ENCODE measurements around the gene SFTPD.

DNA sequence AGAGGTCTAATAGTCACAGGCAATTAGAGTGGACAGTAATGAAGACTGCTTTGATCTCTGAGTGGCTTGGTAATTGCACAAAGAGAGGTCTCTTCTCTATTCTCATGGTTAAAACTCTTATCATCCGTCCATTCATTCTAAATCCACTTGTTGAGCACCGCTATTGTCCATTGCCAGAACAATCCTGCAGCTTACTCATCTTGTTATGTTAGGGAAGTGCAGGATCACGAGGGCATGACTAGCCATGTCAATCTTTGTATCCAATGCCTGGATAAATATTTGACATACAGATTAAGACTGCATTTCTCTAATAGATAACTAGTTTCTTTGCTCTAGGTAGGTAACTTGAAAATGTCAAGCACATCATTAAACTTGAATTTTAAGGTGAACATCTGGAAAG lies 14.9 kb downstream of the SFTPD start:
- TF ChIP-seq TRIM24 (CRISPR knock-in tag; IDR thresholded peaks at IDR 0.05) (no peak), CBFB (CRISPR knock-in tag; IDR thresholded peaks at IDR 0.05) (no peak), JUND (CRISPR knock-in tag; IDR thresholded peaks at IDR 0.05) (no peak), NPAS2 (CRISPR knock-in tag; IDR thresholded peaks at IDR 0.05; ENCODE audit: borderline replicate concordance) (no peak), ZNF12 (CRISPR knock-in tag; IDR thresholded peaks at IDR 0.05) (no peak), ZNF10 (CRISPR knock-in tag; IDR thresholded peaks at IDR 0.05; ENCODE audit: borderline replicate concordance, low read depth) (no peak), SP1 (IDR thresholded peaks at IDR 0.05) (no peak), SP1 (CRISPR knock-in tag; IDR thresholded peaks at IDR 0.05) (no peak), BRCA1 (CRISPR knock-in tag; IDR thresholded peaks at IDR 0.05) (no peak), ZNF556 (CRISPR knock-in tag; IDR thresholded peaks at IDR 0.05; ENCODE audit: borderline replicate concordance) (no peak)
- TF ChIP-seq, protein P1, sequence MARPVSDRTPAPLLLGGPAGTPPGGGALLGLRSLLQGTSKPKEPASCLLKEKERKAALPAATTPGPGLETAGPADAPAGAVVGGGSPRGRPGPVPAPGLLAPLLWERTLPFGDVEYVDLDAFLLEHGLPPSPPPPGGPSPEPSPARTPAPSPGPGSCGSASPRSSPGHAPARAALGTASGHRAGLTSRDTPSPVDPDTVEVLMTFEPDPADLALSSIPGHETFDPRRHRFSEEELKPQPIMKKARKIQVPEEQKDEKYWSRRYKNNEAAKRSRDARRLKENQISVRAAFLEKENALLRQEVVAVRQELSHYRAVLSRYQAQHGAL (CRISPR knock-in tag; IDR thresholded peaks at IDR 0.05; ENCODE audit: not compliant biosample characterization): no peak
- TF ChIP-seq, protein P2, sequence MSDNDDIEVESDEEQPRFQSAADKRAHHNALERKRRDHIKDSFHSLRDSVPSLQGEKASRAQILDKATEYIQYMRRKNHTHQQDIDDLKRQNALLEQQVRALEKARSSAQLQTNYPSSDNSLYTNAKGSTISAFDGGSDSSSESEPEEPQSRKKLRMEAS (IDR thresholded peaks at IDR 0.05): no peak
- TF ChIP-seq, protein P3, sequence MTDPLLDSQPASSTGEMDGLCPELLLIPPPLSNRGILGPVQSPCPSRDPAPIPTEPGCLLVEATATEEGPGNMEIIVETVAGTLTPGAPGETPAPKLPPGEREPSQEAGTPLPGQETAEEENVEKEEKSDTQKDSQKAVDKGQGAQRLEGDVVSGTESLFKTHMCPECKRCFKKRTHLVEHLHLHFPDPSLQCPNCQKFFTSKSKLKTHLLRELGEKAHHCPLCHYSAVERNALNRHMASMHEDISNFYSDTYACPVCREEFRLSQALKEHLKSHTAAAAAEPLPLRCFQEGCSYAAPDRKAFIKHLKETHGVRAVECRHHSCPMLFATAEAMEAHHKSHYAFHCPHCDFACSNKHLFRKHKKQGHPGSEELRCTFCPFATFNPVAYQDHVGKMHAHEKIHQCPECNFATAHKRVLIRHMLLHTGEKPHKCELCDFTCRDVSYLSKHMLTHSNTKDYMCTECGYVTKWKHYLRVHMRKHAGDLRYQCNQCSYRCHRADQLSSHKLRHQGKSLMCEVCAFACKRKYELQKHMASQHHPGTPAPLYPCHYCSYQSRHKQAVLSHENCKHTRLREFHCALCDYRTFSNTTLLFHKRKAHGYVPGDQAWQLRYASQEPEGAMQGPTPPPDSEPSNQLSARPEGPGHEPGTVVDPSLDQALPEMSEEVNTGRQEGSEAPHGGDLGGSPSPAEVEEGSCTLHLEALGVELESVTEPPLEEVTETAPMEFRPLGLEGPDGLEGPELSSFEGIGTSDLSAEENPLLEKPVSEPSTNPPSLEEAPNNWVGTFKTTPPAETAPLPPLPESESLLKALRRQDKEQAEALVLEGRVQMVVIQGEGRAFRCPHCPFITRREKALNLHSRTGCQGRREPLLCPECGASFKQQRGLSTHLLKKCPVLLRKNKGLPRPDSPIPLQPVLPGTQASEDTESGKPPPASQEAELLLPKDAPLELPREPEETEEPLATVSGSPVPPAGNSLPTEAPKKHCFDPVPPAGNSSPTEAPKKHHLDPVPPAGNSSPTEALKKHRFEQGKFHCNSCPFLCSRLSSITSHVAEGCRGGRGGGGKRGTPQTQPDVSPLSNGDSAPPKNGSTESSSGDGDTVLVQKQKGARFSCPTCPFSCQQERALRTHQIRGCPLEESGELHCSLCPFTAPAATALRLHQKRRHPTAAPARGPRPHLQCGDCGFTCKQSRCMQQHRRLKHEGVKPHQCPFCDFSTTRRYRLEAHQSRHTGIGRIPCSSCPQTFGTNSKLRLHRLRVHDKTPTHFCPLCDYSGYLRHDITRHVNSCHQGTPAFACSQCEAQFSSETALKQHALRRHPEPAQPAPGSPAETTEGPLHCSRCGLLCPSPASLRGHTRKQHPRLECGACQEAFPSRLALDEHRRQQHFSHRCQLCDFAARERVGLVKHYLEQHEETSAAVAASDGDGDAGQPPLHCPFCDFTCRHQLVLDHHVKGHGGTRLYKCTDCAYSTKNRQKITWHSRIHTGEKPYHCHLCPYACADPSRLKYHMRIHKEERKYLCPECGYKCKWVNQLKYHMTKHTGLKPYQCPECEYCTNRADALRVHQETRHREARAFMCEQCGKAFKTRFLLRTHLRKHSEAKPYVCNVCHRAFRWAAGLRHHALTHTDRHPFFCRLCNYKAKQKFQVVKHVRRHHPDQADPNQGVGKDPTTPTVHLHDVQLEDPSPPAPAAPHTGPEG (CRISPR knock-in tag; IDR thresholded peaks at IDR 0.05): no peak
- TF ChIP-seq, protein P4, sequence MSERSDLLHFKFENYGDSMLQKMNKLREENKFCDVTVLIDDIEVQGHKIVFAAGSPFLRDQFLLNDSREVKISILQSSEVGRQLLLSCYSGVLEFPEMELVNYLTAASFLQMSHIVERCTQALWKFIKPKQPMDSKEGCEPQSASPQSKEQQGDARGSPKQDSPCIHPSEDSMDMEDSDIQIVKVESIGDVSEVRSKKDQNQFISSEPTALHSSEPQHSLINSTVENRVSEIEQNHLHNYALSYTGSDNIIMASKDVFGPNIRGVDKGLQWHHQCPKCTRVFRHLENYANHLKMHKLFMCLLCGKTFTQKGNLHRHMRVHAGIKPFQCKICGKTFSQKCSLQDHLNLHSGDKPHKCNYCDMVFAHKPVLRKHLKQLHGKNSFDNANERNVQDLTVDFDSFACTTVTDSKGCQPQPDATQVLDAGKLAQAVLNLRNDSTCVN (CRISPR knock-in tag; IDR thresholded peaks at IDR 0.05; ENCODE audit: borderline replicate concordance): no peak
- TF ChIP-seq, protein P5, sequence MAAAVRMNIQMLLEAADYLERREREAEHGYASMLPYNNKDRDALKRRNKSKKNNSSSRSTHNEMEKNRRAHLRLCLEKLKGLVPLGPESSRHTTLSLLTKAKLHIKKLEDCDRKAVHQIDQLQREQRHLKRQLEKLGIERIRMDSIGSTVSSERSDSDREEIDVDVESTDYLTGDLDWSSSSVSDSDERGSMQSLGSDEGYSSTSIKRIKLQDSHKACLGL (CRISPR knock-in tag; IDR thresholded peaks at IDR 0.05): no peak
